NB4 (cell line): Measurements from ENCODE around the gene STX11.

Experiments
- CTCF ChIP-seq: IDR thresholded peaks from one replicate; pipeline ENCODE4 v1.5.1; 2012; ENCODE audit warnings: low read depth, low read length
- MAX ChIP-seq: IDR thresholded peaks from 2 replicates; pipeline ENCODE4 v1.6.1; 2011; ENCODE audit warnings: low read depth, low read length
- MYC ChIP-seq: IDR thresholded peaks from 2 replicates; pipeline ENCODE4 v1.6.1; 2011; ENCODE audit warnings: low read depth, low read length
- POLR2A ChIP-seq: IDR thresholded peaks from 2 replicates; pipeline ENCODE4 v1.6.1; 2011; ENCODE audit warnings: mild to moderate bottlenecking; ENCODE audit not compliant: insufficient read length; ENCODE audit errors: extremely low read depth

- TF ChIP-seq POLR2A = no peak
- TF ChIP-seq CTCF = no peak
- TF ChIP-seq MAX = no peak
- TF ChIP-seq MYC = no peak
These were observed 8.8 kb upstream of the STX11 start for GRCh38 chr6:144141470-144141869.
